ENCODE data around the gene OOSP3. TPM values are rescaled to one million over a fixed set of nuclear protein-coding genes. Genes with fewer than 3 reads are reported as not detected.

OOSP3 gene
- total and polyA plus RNA-seq, 12 donors: not detected

DNA sequence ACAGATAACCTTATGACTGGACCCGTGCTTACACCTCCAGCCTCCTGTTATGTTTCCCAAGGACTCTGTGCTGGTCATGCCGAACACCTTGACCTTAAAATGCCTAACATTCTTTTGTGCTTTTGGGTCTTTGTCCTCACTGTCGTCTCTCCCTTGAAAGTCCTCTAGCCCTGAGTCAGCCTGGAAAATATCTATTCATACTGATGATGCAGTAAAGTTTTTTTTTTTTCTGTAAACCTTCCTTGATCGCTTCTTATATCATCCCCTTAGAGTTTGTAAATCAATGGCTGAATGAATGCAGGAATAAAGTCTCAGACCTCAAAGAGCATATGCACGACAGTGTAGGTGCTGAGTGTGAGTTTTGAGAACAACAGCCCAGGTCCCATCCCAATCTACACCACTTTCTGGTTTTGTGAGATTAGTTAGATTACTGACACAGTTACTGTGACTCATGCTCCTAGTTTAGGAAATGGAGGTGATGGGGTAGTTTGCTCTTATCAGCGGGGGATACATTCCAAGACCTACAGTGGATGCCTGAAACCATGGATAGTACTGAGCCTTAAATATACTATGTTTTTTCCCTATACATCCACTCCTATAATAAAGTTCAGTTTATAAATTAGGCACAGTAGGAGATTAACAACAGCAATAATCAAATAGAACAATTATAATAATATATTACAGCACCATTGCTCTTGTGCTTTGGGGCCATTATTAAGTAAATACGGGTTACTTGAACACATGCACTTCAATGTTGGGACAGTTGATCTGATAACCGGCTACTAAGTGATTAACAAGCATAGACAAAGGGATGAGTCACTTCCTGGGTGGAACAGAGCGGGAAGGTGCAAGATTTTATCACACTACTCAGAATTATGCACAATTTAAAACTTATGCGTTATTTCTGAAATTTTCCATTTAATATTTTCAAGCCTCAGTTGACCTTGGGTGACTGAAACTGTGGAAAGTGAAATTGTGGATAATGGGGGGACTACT lies 20.8 kb upstream of the OOSP3 start:
- H3K36me3 ChIP-seq (replicated peaks in 1 of 2): no peaks in the 10 kb centered on the region
- no peaks in the 10 kb centered on the region for H3K9me3 ChIP-seq (replicated peaks in 1 of 3)
- peak overlapping the region in 1 of 5 donors; percentile 50 for H3K27ac ChIP-seq
- H3K4me3 ChIP-seq: no peak overlapping the region
- intact Hi-C loops (cut with DNase I): no loop called here
- DNase-seq: peak in 3 of 7 donors; percentile 7 to 34 (median 24)
- TF ChIP-seq, protein P1, sequence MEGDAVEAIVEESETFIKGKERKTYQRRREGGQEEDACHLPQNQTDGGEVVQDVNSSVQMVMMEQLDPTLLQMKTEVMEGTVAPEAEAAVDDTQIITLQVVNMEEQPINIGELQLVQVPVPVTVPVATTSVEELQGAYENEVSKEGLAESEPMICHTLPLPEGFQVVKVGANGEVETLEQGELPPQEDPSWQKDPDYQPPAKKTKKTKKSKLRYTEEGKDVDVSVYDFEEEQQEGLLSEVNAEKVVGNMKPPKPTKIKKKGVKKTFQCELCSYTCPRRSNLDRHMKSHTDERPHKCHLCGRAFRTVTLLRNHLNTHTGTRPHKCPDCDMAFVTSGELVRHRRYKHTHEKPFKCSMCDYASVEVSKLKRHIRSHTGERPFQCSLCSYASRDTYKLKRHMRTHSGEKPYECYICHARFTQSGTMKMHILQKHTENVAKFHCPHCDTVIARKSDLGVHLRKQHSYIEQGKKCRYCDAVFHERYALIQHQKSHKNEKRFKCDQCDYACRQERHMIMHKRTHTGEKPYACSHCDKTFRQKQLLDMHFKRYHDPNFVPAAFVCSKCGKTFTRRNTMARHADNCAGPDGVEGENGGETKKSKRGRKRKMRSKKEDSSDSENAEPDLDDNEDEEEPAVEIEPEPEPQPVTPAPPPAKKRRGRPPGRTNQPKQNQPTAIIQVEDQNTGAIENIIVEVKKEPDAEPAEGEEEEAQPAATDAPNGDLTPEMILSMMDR (IDR thresholded peaks at IDR 0.05): no peak
- TF ChIP-seq POLR2A (IDR thresholded peaks at IDR 0.05): no peak
- no peaks in the 10 kb centered on the region for H3K27me3 ChIP-seq
- WGBS, 4 donors: 52 to 61% (median 55%) methylated on average over 10 of the region's 10 CpGs
- peaks cover 0 to 12% of the 10 kb centered on the region in 2 donors for H3K4me1 ChIP-seq (replicated peaks in 1 of 2)

GRCh38 chr11:59859673-59860072 lies 18.9 kb upstream of the OOSP3 start:
- peaks cover 0 to 12% of the 10 kb centered on the region in 2 donors for H3K4me1 ChIP-seq (replicated peaks in 1 of 2)

DNA sequence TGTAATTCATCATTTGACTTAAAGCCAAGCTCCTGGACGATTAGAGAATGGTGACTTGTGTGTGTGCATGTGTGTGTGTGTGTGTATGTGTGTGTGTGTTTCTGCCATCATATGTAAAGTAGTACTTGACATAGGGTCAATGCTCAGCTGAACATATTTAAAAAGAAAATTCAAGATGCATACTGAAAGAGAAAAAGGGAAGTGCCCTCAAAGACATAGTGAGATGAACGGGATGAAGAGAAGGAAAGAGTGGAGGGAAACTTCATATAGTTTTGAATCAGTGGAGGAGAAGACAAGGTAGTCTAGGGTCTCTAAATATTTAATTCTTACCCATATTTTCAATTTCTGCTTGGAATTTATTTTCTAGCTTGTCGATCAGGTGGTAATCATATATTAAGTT lies 16.3 kb upstream of the OOSP3 start:
- no peaks in the 10 kb centered on the region for H3K9me3 ChIP-seq (replicated peaks in 1 of 3)
- intact Hi-C loops (cut with DNase I): no loop called here
- H3K27me3 ChIP-seq: no peaks in the 10 kb centered on the region
- peaks cover 0 to 10% of the 10 kb centered on the region in 2 donors for H3K4me1 ChIP-seq (replicated peaks in 1 of 2)
- H3K27ac ChIP-seq: no peak overlapping the region
- WGBS, 4 donors: 61 to 74% (median 68%) methylated on average over 3 of the region's 3 CpGs
- no peak for TF ChIP-seq POLR2A (IDR thresholded peaks at IDR 0.05)
- TF ChIP-seq, protein P1 (IDR thresholded peaks at IDR 0.05): no peak
- no peaks in the 10 kb centered on the region for H3K36me3 ChIP-seq (replicated peaks in 1 of 2)
- no peak for DNase-seq
- no peak overlapping the region for H3K4me3 ChIP-seq

More at GRCh38 chr11:59859673-59860072, 18.9 kb upstream of the OOSP3 start:
- Histone ChIP-seq H3K27ac (no peak overlapping the region), H3K27me3 (no peaks in the 10 kb centered on the region), H3K36me3 (replicated peaks in 1 of 2) (no peaks in the 10 kb centered on the region), H3K4me3 (no peak overlapping the region), H3K9me3 (replicated peaks in 1 of 3) (no peaks in the 10 kb centered on the region)
- DNase-seq: no peak
- TF ChIP-seq POLR2A (IDR thresholded peaks at IDR 0.05): no peak
- TF ChIP-seq, protein P1 (IDR thresholded peaks at IDR 0.05): no peak
- intact Hi-C loops (cut with DNase I): no loop called here

GRCh38 chr11:59865031-59865430 lies 13.6 kb upstream of the OOSP3 start:
- no peaks in the 10 kb centered on the region for H3K4me1 ChIP-seq (replicated peaks in 1 of 2)
- TF ChIP-seq, protein P1 (IDR thresholded peaks at IDR 0.05): no peak
- TF ChIP-seq POLR2A (IDR thresholded peaks at IDR 0.05): no peak
- intact Hi-C loops (cut with DNase I): no loop called here
- peak in 1 of 7 donors; percentile 8 for DNase-seq
- no peak overlapping the region for H3K27ac ChIP-seq
- H3K9me3 ChIP-seq (replicated peaks in 1 of 3): no peaks in the 10 kb centered on the region
- no peaks in the 10 kb centered on the region for H3K36me3 ChIP-seq (replicated peaks in 1 of 2)
- H3K27me3 ChIP-seq: no peaks in the 10 kb centered on the region
- no peak overlapping the region for H3K4me3 ChIP-seq
- 59 to 73% (median 68%) methylated on average over 1 of the region's 1 CpG for WGBS, 4 donors
